Heart right ventricle (tissue), 16 donors: ENCODE measurements around the gene ADA. TPM values are rescaled to one million over a fixed set of nuclear protein-coding genes. Genes with fewer than 3 reads are reported as not detected.

Source experiments
- ATAC-seq, 8 donors: fragments of 200-7000 bp; cut with Tn5 transposase; one replicate each; pipeline ENCODE4 v1.9.1; 2020; ENCODE audit warnings: mild to moderate bottlenecking in 8 of 8, moderate library complexity in 8 of 8, moderate number of reproducible peaks in 1 of 8
- DNase-seq, 2 donors: peaks; one replicate each; pipeline ENCODE4 v3.0.0-alpha.2; 2020
- H3K27ac ChIP-seq, 10 donors: fragments of 200-600 bp; sonication (generic) in 2 of 10; one replicate each; pipeline versions ENCODE4 v1.5.0 to v1.8.0; 2020 to 2022; ENCODE audit warnings: mild to moderate bottlenecking in 3 of 10
- H3K27me3 ChIP-seq, 7 donors: fragments of 200-600 bp; one replicate each; pipeline ENCODE4 v1.8.0; 2021 to 2022; ENCODE audit warnings: mild to moderate bottlenecking in 2 of 7
- H3K36me3 ChIP-seq, 9 donors: fragments of 200-600 bp; sonication (generic) in 1 of 9; one replicate each; pipeline versions ENCODE4 v1.5.0 to v1.8.0; 2020 to 2022; ENCODE audit warnings: mild to moderate bottlenecking in 2 of 9
- H3K4me1 ChIP-seq, 9 donors: fragments of 200-600 bp; sonication (generic) in 1 of 9; one replicate each; pipeline versions ENCODE4 v1.5.0 to v1.8.0; 2020 to 2022; ENCODE audit warnings: mild to moderate bottlenecking in 4 of 9
- H3K4me3 ChIP-seq, 10 donors: fragments of 200-600 bp; sonication (generic) in 2 of 10; one replicate each; pipeline versions ENCODE4 v1.5.0 to v1.8.0; 2020 to 2022; ENCODE audit warnings: mild to moderate bottlenecking in 7 of 10, moderate library complexity in 2 of 10
- H3K9me3 ChIP-seq, 11 donors: fragments of 200-600 bp in 10 of 11; sonication (generic) in 2 of 11; one replicate each; pipeline versions ENCODE4 v1.5.0 to v1.8.0; 2013 to 2022; ENCODE audit warnings: mild to moderate bottlenecking in 2 of 11, control low read depth in 1 of 11, moderate library complexity in 1 of 11
- CTCF ChIP-seq, 9 donors: fragments of 200-600 bp; sonication (generic) in 2 of 9; IDR thresholded peaks; one replicate each; pipeline versions ENCODE4 v1.5.0 to v1.8.0; 2021 to 2022; ENCODE audit warnings: antibody characterized with exemption in 9 of 9, mild to moderate bottlenecking in 5 of 9, moderate library complexity in 1 of 9
- WGBS, 2 donors: extraction: QIAGEN DNeasy Blood & Tissue Kit; methylation state at CpG; one replicate each; pipeline ENCODE4 v1.1.7; 2013; ENCODE audit warnings: inconsistent platforms in 1 of 2; 5-methylcytosine and 5-hydroxymethylcytosine counted together
- intact Hi-C, 10 donors: fragments of 100-400 bp; cut with DNase I; formaldehyde crosslinking; loops; one replicate each; pipeline versions ENCODE4 v1.11.1 to v1.14.2; 2022
- polyA plus RNA-seq, 2 donors: library from polyadenylated mRNA; stranded (reverse); fragments of 200-250 nt; gene quantifications; one replicate each; pipeline ENCODE4 v1.2.3, GENCODE V29; 2013
- total RNA-seq, 10 donors: library from RNA; stranded (reverse); fragmentation: NEBNext Ultra II Directional in 3 of 10; extraction: Animal tissue kit (Norgen Biotek cat#: 25700) in 3 of 10; gene quantifications; one replicate each; pipeline versions ENCODE4 v1.2.1 to v1.2.4, GENCODE V29; 2021 to 2023
- donor health status: Arrhythmogenic right ventricular cardiomyopathy.
- donor health status: ischemic (EF 13 %, LVEDD 7.1; RV severe dilation, severe dysfunction).
- donor health status: healthy with polysubstance abuse.
- donor health status: DM: no; HTN: yes; CAD: no.
- donor health status: DM: no; HTN: no; CAD: no.
- donor health status: ischemic (EF 25% LVEDD 6.9; RV normal size, moderate dysfunction).
- donor health status: ischemic (EF 25% LVEDD 5.7; RV mildly dilated, moderate dysfunction).
- donor health status: healthy.
- donor health status: DM: yes; HTN: yes; CAD: no.
- donor health status: Ischemic cardiomyopathy.
- donor health status: ischemic (EF 35%, LVEDD 5.7; RV mildly dilated, moderate dysfunction).
- donor health status: nonischemic (EF 11% LVEDD 7.7; RV severe dilation, severe dysfunction).
- donor health status: DM: yes; HTN: yes; CAD: no.
- donor health status: PGD.
- donor health status: ischemic (EF 29% LVEDD 5.4; RV normal size, mild dysfunction).
- donor health status: nonischemic (EF 23%, LVEDD 6.1; RV moderate dilation, normal function).

ADA gene
- total and polyA plus RNA-seq, 12 donors: 1.6 to 18.3 (median 5.1) TPM

GRCh38 chr20:44580581-44581268 lies 70.8 kb downstream of the ADA start:
- 77 to 80% methylated on average over 9 of the region's 9 CpGs for WGBS, 2 donors
- ATAC-seq (peak in 2 of 8 donors; percentile 4 to 10), DNase-seq (no peak)
- Histone ChIP-seq H3K36me3 (no peaks in the 10 kb centered on the region), H3K9me3 (no peaks in the 10 kb centered on the region), H3K27me3 (no peaks in the 10 kb centered on the region), H3K4me3 (no peak overlapping the region), H3K27ac (peak overlapping the region in 9 of 10 donors; percentile 87 to 98 (median 94)), H3K4me1 (peaks cover 21 to 85% (median 64%) of the 10 kb centered on the region in 9 donors)
- TF ChIP-seq CTCF (IDR thresholded peaks at IDR 0.05): no peak
- intact Hi-C loops: loop anchor here in 1 of 10 donors (5.0 kb wide), 1 partner anchor 48 kb away; no protein-coding TSS in a partner anchor

- no peak overlapping the region for H3K4me3 ChIP-seq
- no peak for TF ChIP-seq CTCF (IDR thresholded peaks at IDR 0.05)
- no peak for ATAC-seq
- no peaks in the 10 kb centered on the region for H3K36me3 ChIP-seq
- peak overlapping the region; percentile 32 to 98 (median 92) for H3K27ac ChIP-seq
- 48 to 57% methylated on average over 8 of the region's 8 CpGs for WGBS, 2 donors
- DNase-seq: no peak
- intact Hi-C loops: loop anchor here in 5 of 10 donors (5.0 kb wide), 2 partner anchors 33 to 47 kb away; no protein-coding TSS in a partner anchor
- no peaks in the 10 kb centered on the region for H3K9me3 ChIP-seq
- H3K4me1 ChIP-seq: peaks cover 17 to 83% (median 62%) of the 10 kb centered on the region in 9 donors
- no peaks in the 10 kb centered on the region for H3K27me3 ChIP-seq
Observed at GRCh38 chr20:44579313-44580081, 72.0 kb downstream of the ADA start.

GRCh38 chr20:44576297-44576696 lies 75.2 kb downstream of the ADA start:
- H3K4me3 ChIP-seq: no peak overlapping the region
- H3K9me3 ChIP-seq: no peaks in the 10 kb centered on the region
- DNase-seq (peak in 1 of 2 donors; percentile 52), ATAC-seq (peak in 5 of 8 donors; percentile 11 to 47 (median 39))
- peak; percentile 13 to 71 (median 53) for TF ChIP-seq CTCF (IDR thresholded peaks at IDR 0.05)
- H3K36me3 ChIP-seq: no peaks in the 10 kb centered on the region
- 24 to 26% methylated on average over 3 of the region's 3 CpGs for WGBS, 2 donors
- H3K27ac ChIP-seq: peak overlapping the region; percentile 43 to 98 (median 64)
- intact Hi-C loops: loop anchor here in 6 of 10 donors (1.0 to 5.0 kb wide), 3 partner anchors 34 to 36 kb away; no protein-coding TSS in a partner anchor
- no peaks in the 10 kb centered on the region for H3K27me3 ChIP-seq
- H3K4me1 ChIP-seq: peaks cover 10 to 90% (median 67%) of the 10 kb centered on the region in 9 donors

- Histone ChIP-seq H3K4me1 (peaks cover 6 to 75% (median 48%) of the 10 kb centered on the region in 9 donors), H3K36me3 (no peaks in the 10 kb centered on the region), H3K9me3 (no peaks in the 10 kb centered on the region), H3K27me3 (no peaks in the 10 kb centered on the region), H3K4me3 (no peak overlapping the region), H3K27ac (peak overlapping the region in 5 of 10 donors; percentile 84 to 91 (median 89))
- ATAC-seq: no peak
- DNase-seq: no peak
- intact Hi-C loops: loop anchor here in 2 of 10 donors (2.0 to 5.0 kb wide), 2 partner anchors 36 to 42 kb away; no protein-coding TSS in a partner anchor
- TF ChIP-seq CTCF (IDR thresholded peaks at IDR 0.05): no peak
- 98% methylated on average over 4 of the region's 4 CpGs for WGBS, 2 donors
Observed at GRCh38 chr20:44574372-44574771, 77.1 kb downstream of the ADA start.
